Liver (tissue), 3 donors: ENCODE data around the gene CRYBG2.

Experiments
- EGR1 ChIP-seq, 2 donors: IDR thresholded peaks; 2 replicates each; pipeline ENCODE4 v1.6.1; 2016 to 2018; ENCODE audit warnings: antibody characterized with exemption in 2 of 2, low read depth in 2 of 2
- GABPA ChIP-seq, 2 donors: IDR thresholded peaks in 1 of 2; conservative IDR thresholded peaks in 1 of 2; 2 replicates each; pipeline ENCODE4 v1.6.1; 2016; ENCODE audit warnings: antibody characterized with exemption in 2 of 2, mild to moderate bottlenecking in 1 of 2, moderate library complexity in 1 of 2
- JUND ChIP-seq, 2 donors: IDR thresholded peaks; 2 replicates each; pipeline ENCODE4 v1.6.1; 2016; ENCODE audit warnings: antibody characterized with exemption in 2 of 2
- MAX ChIP-seq: IDR thresholded peaks from 2 replicates; pipeline ENCODE4 v1.6.1; 2016; ENCODE audit warnings: antibody characterized with exemption
- RAD21 ChIP-seq, 2 donors: IDR thresholded peaks; 2 replicates each; pipeline ENCODE4 v1.6.1; 2016; ENCODE audit warnings: antibody characterized with exemption in 2 of 2, mild to moderate bottlenecking in 2 of 2
- TAF1 ChIP-seq: conservative IDR thresholded peaks from 2 replicates; pipeline ENCODE4 v1.6.1; 2016; ENCODE audit warnings: antibody characterized with exemption, mild to moderate bottlenecking
- YY1 ChIP-seq: IDR thresholded peaks from 2 replicates; pipeline ENCODE4 v1.6.1; 2016; ENCODE audit warnings: antibody characterized with exemption, mild to moderate bottlenecking
- TF ChIP-seq, protein P1 (sequence below): fragments of 150-350 bp; IDR thresholded peaks from 2 replicates; pipeline ENCODE4 v1.5.1; 2017; ENCODE audit warnings: improper control_type of control experiment, low read depth, low read length; ENCODE audit not compliant: missing input control
- TF ChIP-seq, protein P2 (sequence below): IDR thresholded peaks from 2 replicates; pipeline ENCODE4 v1.6.1; 2016; ENCODE audit warnings: antibody characterized with exemption, mild to moderate bottlenecking
- TF ChIP-seq, protein P3 (sequence below): IDR thresholded peaks from 2 replicates; pipeline ENCODE4 v1.6.1; 2016; ENCODE audit warnings: antibody characterized with exemption
- donor health status: healthy.
- donor health status: healthy.

GRCh38 chr1:26305667-26306289, 48.2 kb downstream of the CRYBG2 start:
- TF ChIP-seq, protein P1, sequence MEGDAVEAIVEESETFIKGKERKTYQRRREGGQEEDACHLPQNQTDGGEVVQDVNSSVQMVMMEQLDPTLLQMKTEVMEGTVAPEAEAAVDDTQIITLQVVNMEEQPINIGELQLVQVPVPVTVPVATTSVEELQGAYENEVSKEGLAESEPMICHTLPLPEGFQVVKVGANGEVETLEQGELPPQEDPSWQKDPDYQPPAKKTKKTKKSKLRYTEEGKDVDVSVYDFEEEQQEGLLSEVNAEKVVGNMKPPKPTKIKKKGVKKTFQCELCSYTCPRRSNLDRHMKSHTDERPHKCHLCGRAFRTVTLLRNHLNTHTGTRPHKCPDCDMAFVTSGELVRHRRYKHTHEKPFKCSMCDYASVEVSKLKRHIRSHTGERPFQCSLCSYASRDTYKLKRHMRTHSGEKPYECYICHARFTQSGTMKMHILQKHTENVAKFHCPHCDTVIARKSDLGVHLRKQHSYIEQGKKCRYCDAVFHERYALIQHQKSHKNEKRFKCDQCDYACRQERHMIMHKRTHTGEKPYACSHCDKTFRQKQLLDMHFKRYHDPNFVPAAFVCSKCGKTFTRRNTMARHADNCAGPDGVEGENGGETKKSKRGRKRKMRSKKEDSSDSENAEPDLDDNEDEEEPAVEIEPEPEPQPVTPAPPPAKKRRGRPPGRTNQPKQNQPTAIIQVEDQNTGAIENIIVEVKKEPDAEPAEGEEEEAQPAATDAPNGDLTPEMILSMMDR: no peak
- TF ChIP-seq GABPA (IDR thresholded peaks at IDR 0.05 in 1 of 2, conservative IDR thresholded peaks at IDR 0.05 in 1 of 2) (no peak), TAF1 (no peak), EGR1 (IDR thresholded peaks at IDR 0.05; ENCODE audit: low read depth in 2 of 2) (no peak), JUND (IDR thresholded peaks at IDR 0.05) (no peak), YY1 (no peak), RAD21 (IDR thresholded peaks at IDR 0.05) (no peak), MAX (no peak)
- TF ChIP-seq, protein P2, sequence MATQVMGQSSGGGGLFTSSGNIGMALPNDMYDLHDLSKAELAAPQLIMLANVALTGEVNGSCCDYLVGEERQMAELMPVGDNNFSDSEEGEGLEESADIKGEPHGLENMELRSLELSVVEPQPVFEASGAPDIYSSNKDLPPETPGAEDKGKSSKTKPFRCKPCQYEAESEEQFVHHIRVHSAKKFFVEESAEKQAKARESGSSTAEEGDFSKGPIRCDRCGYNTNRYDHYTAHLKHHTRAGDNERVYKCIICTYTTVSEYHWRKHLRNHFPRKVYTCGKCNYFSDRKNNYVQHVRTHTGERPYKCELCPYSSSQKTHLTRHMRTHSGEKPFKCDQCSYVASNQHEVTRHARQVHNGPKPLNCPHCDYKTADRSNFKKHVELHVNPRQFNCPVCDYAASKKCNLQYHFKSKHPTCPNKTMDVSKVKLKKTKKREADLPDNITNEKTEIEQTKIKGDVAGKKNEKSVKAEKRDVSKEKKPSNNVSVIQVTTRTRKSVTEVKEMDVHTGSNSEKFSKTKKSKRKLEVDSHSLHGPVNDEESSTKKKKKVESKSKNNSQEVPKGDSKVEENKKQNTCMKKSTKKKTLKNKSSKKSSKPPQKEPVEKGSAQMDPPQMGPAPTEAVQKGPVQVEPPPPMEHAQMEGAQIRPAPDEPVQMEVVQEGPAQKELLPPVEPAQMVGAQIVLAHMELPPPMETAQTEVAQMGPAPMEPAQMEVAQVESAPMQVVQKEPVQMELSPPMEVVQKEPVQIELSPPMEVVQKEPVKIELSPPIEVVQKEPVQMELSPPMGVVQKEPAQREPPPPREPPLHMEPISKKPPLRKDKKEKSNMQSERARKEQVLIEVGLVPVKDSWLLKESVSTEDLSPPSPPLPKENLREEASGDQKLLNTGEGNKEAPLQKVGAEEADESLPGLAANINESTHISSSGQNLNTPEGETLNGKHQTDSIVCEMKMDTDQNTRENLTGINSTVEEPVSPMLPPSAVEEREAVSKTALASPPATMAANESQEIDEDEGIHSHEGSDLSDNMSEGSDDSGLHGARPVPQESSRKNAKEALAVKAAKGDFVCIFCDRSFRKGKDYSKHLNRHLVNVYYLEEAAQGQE: no peak
- TF ChIP-seq, protein P3, sequence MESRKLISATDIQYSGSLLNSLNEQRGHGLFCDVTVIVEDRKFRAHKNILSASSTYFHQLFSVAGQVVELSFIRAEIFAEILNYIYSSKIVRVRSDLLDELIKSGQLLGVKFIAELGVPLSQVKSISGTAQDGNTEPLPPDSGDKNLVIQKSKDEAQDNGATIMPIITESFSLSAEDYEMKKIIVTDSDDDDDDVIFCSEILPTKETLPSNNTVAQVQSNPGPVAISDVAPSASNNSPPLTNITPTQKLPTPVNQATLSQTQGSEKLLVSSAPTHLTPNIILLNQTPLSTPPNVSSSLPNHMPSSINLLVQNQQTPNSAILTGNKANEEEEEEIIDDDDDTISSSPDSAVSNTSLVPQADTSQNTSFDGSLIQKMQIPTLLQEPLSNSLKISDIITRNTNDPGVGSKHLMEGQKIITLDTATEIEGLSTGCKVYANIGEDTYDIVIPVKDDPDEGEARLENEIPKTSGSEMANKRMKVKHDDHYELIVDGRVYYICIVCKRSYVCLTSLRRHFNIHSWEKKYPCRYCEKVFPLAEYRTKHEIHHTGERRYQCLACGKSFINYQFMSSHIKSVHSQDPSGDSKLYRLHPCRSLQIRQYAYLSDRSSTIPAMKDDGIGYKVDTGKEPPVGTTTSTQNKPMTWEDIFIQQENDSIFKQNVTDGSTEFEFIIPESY: no peak
